ENCODE results near the gene PCYT1B. TPM values are rescaled to one million over a fixed set of nuclear protein-coding genes. Genes with fewer than 3 reads are reported as not detected.

Gene PCYT1B
- total RNA-seq, 2 experiments from 2014 or later = not detected

DNA sequence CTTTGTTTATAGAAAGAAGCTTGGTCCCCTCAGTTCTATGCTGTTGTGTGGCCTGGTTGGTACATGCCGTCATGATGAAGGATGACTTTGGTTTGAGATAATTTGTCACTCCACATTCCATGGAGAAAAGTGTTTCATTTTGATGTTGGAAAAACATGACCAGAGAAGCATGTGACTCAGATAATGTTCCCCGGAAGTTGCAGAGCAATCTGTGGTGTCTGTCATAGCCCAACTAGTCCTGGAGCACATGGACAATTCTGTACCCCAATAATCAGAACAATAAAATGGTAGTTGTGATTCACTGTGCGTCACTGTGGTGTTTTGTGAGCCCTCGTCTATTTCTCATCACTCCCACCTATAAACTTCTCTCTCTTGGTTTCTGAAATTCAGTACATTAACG is 97.0 kb downstream of the PCYT1B start:
- Mint-ChIP-seq H3K9me3 (no peaks in the 10 kb centered on the region), H3K36me3 (ENCODE audit: low read depth) (no peaks in the 10 kb centered on the region), H3K27ac (no peak overlapping the region), H3K27me3 (no peaks in the 10 kb centered on the region), H3K4me1 (no peaks in the 10 kb centered on the region), H3K4me3 (no peak overlapping the region)
- ChIA-PET CTCF (interaction anchor here (0.6 kb wide), 1 partner anchor 1350 kb away, joined by 3 read pairs; no protein-coding TSS in a partner anchor), POLR2A (no interaction called here)
- DNase-seq = no peak

DNA sequence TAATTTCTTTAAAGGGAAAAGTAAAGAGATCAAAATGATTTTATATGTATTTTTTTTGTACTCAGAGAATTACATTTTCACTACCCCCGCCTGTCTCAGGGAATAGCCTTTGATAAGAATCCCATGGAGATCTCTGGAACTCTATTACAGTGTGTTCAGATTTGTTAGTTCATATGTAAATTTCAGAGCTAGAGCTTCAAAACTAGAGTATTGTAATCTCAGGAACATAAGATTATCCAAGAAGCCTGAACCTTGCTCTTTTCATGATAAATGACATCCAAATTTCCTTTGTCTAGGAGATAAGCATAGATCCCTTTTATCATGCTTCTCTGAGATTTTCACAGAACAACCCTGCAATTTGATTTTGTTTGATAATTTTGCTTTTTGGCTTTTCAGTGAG is 99.2 kb downstream of the PCYT1B start:
- H3K27ac Mint-ChIP-seq = no peak overlapping the region
- peaks cover 3% of the 10 kb centered on the region for H3K36me3 Mint-ChIP-seq (ENCODE audit: low read depth)
- CTCF ChIA-PET = interaction anchor here (0.8 to 1.8 kb wide), 3 partner anchors 10 to 196 kb away, joined by 3 to 6 read pairs (median 5); no protein-coding TSS in a partner anchor

DNA sequence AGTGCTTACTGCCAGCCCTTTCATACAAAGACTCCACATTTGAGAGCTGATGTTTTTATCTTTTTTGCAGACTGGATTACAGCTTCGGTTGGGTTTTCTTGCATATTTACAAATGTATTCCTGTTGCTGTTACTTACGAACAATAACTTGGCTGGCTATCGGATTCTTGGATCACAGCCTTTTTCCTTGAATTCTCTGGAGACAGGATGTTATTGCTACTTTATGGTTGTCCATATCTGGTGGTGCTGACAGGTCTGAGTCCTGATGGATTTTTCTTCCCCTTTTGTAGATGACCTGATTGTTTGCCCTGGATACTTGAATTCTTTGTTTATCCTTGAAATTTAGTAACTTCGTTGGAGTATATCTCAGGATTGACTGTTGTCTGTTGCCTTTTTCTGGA is 104.4 kb downstream of the PCYT1B start:
- ChIA-PET POLR2A (no interaction called here), CTCF (no interaction called here)
- H3K4me3 Mint-ChIP-seq = no peak overlapping the region
- no peak overlapping the region for H3K27ac Mint-ChIP-seq
- no peaks in the 10 kb centered on the region for H3K9me3 Mint-ChIP-seq
- H3K36me3 Mint-ChIP-seq (ENCODE audit: low read depth) = peaks cover 14% of the 10 kb centered on the region
- no peaks in the 10 kb centered on the region for H3K27me3 Mint-ChIP-seq
- H3K4me1 Mint-ChIP-seq = no peaks in the 10 kb centered on the region
- DNase-seq = no peak

More for the DNA sequence above, 99.2 kb downstream of the PCYT1B start:
- POLR2A ChIA-PET = no interaction called here
- DNase-seq = no peak
- H3K4me1 Mint-ChIP-seq = no peaks in the 10 kb centered on the region
- H3K9me3 Mint-ChIP-seq = no peaks in the 10 kb centered on the region
- no peak overlapping the region for H3K4me3 Mint-ChIP-seq
- no peaks in the 10 kb centered on the region for H3K27me3 Mint-ChIP-seq

DNA sequence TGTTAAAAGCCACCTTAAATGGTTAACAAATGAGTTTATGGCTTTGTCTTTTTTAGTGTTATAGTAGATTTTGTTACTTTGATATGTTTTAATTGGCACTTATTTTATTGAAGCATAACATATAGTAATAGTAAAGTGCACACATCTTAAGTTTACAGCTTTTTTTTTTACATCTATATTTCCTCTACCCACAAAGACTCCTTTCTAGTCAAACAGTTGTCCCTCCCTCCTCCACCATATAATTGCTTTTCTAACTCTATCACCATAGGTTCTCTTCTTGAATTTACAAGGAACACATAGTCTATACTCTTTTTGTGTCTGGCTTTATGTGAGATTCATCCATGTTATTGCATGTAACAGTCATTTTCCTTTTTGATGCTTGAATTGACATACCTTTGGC is 110.6 kb downstream of the PCYT1B start:
- DNase-seq = no peak
- no peaks in the 10 kb centered on the region for H3K4me1 Mint-ChIP-seq
- peaks cover 28% of the 10 kb centered on the region for H3K36me3 Mint-ChIP-seq (ENCODE audit: low read depth)
- H3K27me3 Mint-ChIP-seq = no peaks in the 10 kb centered on the region
- no peak overlapping the region for H3K27ac Mint-ChIP-seq
- no peak overlapping the region for H3K4me3 Mint-ChIP-seq
- ChIA-PET POLR2A (no interaction called here), CTCF (interaction anchor here (0.6 kb wide), 1 partner anchor 8 kb away, joined by 6 read pairs; no protein-coding TSS in a partner anchor)
- H3K9me3 Mint-ChIP-seq = no peaks in the 10 kb centered on the region

DNA sequence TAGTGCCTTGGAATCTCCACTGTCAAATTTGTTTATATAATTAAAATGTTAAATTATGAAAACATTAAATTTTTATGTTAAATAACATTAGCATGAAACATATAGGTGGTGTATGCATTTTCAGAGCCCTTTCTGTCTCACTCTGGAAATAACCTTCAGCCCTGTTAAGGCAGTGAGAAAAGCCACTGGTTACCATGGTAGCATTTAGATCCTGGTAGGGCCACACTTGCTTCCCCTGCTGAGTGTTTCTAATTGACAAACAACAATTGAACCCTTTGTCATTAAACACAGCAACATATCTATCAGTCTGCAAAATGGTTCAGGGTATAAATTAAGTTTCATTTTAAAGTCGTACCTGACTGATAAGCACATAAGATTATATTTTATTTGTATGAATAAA is 118.5 kb downstream of the PCYT1B start:
- POLR2A ChIA-PET = no interaction called here
- Mint-ChIP-seq H3K36me3 (ENCODE audit: low read depth) (peaks cover 20% of the 10 kb centered on the region), H3K4me3 (no peak overlapping the region), H3K9me3 (no peaks in the 10 kb centered on the region), H3K27me3 (no peaks in the 10 kb centered on the region), H3K4me1 (no peaks in the 10 kb centered on the region), H3K27ac (no peak overlapping the region)
- CTCF ChIA-PET = interaction anchor here (0.6 to 1.0 kb wide), 2 partner anchors 8 to 87 kb away, joined by 3 to 6 read pairs; no protein-coding TSS in a partner anchor
- no peak for DNase-seq

DNA sequence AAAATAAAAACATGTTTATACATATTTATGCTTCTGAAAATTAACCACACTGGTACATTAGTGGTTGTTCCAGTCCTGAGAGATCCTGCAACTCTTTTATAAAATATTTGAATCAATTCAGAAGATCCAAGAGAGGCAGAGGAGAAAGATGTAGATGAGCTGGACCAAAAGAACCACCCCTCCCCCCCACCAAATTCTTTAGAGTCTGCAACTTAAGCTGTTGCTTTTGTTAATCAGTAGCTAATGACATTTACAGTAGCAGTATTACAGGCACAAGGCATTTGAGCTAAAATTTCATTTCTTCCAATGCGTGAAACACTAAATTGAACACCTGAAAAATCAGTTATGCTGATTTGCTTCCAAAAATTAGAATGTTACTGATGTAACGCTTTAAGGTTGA is 120.5 kb downstream of the PCYT1B start:
- ChIA-PET POLR2A (no interaction called here), CTCF (interaction anchor here (0.6 kb wide), 1 partner anchor 563 kb away, joined by 3 read pairs; no protein-coding TSS in a partner anchor)
- no peaks in the 10 kb centered on the region for H3K27me3 Mint-ChIP-seq
- H3K4me1 Mint-ChIP-seq = no peaks in the 10 kb centered on the region
- H3K27ac Mint-ChIP-seq = no peak overlapping the region
- no peaks in the 10 kb centered on the region for H3K9me3 Mint-ChIP-seq
- no peak overlapping the region for H3K4me3 Mint-ChIP-seq
- DNase-seq = no peak
- peaks cover 16% of the 10 kb centered on the region for H3K36me3 Mint-ChIP-seq (ENCODE audit: low read depth)

DNA sequence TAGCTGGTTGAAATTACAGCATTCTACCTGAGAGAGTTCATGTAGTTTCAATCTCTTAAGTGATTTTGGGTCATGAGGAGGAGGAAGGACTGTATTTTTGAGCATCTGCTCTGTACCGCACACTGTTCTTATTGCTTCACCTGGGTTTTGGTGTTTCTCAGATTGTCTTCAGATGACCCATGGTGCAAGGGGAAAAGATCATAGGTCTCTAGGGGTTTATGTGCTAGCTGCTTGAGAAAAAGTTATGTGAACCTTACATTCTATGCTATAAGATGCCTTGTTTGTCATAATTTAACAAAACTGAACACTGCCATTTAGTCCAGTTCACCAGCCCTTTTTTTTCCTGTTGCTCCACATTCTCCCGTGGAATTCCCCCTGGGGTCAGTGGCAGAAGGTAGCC is 121.7 kb downstream of the PCYT1B start:
- H3K4me3 Mint-ChIP-seq = no peak overlapping the region
- CTCF ChIA-PET = no interaction called here
- no peaks in the 10 kb centered on the region for H3K9me3 Mint-ChIP-seq
- H3K27ac Mint-ChIP-seq = no peak overlapping the region
- H3K27me3 Mint-ChIP-seq = no peaks in the 10 kb centered on the region
- POLR2A ChIA-PET = no interaction called here
- peaks cover 11% of the 10 kb centered on the region for H3K36me3 Mint-ChIP-seq (ENCODE audit: low read depth)
- H3K4me1 Mint-ChIP-seq = no peaks in the 10 kb centered on the region
- DNase-seq = no peak

DNA sequence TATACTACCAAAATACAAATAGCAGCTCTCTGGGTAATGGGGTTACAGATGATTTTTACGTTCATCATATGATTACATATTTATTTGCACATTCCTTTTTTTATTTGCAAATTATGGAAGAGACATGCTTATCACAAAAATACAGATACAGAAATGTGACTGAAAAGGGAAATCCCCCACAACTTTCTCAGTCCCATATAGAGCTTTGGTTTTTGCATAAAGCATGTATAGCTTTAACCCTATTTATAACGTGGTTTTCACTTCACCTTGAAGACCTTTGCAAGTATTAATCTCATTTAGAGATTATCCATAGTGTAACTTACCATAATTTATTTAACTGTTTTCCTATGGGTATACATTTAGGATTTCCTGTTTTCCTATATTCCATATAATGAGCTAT is 126.7 kb downstream of the PCYT1B start:
- no peak overlapping the region for H3K4me3 Mint-ChIP-seq
- no peak overlapping the region for H3K27ac Mint-ChIP-seq
- no peak for DNase-seq
- ChIA-PET CTCF (interaction anchor here (1.1 to 1.3 kb wide), 2 partner anchors 28 to 88 kb away, joined by 3 to 4 read pairs; no protein-coding TSS in a partner anchor), POLR2A (no interaction called here)
- H3K27me3 Mint-ChIP-seq = no peaks in the 10 kb centered on the region
- no peaks in the 10 kb centered on the region for H3K4me1 Mint-ChIP-seq
- no peaks in the 10 kb centered on the region for H3K9me3 Mint-ChIP-seq
- peaks cover 5% of the 10 kb centered on the region for H3K36me3 Mint-ChIP-seq (ENCODE audit: low read depth)

DNA sequence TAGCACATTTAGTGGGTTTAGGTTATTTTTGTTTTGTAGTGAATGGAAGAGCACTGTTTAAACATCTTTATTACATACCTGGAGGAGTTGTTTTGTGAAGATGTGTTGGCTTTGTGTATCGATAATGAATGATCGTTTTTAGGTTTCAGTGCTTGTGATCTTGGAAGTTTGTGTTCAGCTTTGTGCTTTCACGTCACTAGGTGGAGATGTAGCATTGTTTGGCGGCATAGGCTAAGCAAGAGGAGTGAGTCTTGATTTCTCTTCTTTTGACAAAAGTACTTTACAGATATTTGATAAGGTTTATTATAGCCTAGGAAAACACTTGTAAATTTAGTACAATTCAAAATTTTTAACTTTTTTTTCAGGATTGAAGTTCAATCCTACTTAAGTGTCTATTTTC is 131.7 kb downstream of the PCYT1B start:
- H3K9me3 Mint-ChIP-seq = no peaks in the 10 kb centered on the region
- ChIA-PET POLR2A (no interaction called here), CTCF (interaction anchor here (1.8 kb wide), 1 partner anchor 17 kb away, joined by 5 read pairs; no protein-coding TSS in a partner anchor)
- no peak overlapping the region for H3K4me3 Mint-ChIP-seq
- no peak for DNase-seq
- H3K36me3 Mint-ChIP-seq (ENCODE audit: low read depth) = peaks cover 11% of the 10 kb centered on the region
- no peaks in the 10 kb centered on the region for H3K27me3 Mint-ChIP-seq
- H3K27ac Mint-ChIP-seq = no peak overlapping the region
- H3K4me1 Mint-ChIP-seq = peaks cover 9% of the 10 kb centered on the region

DNA sequence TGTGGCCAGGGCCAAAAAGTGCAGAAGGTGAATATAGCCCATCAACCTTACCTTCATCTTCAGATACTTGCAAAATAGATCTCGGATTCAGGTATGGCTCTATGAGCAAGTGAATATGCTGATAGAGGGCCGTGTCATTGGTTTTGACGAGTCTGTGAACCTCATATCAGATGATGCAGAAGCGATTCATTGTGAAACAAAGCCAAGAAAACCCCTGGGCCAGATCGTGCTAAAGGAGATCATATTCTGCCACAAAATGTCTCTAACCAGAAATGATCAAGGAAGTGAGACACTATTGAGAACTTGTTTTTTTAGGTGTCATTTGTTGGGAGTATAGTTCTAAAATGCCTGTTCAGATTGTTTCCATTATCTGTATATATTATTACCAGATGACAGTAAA is 133.7 kb downstream of the PCYT1B start:
- H3K27me3 Mint-ChIP-seq = no peaks in the 10 kb centered on the region
- POLR2A ChIA-PET = no interaction called here
- peaks cover 18% of the 10 kb centered on the region for H3K36me3 Mint-ChIP-seq (ENCODE audit: low read depth)
- no peak for DNase-seq
- CTCF ChIA-PET = no interaction called here
- peaks cover 9% of the 10 kb centered on the region for H3K4me1 Mint-ChIP-seq
- H3K4me3 Mint-ChIP-seq = no peak overlapping the region
- no peak overlapping the region for H3K27ac Mint-ChIP-seq
- H3K9me3 Mint-ChIP-seq = no peaks in the 10 kb centered on the region

DNA sequence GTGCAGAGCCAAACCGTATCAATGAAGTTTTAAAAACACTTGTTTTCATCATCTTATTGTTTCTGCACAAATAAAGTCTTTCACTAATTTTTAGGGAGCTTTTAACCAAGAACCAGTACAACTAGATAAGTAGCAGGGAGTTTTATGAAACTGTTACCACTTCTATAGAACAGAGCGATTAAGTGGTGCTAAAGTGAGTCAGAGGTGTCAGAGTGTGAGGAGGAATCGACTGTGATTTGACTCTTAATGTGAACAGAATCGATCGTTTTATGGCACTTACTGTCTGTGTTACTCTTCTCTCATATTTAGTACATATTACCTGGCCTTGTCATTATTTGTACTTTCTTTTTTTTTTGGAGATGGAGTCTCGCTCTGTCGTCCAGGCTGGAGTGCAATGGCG is 138.8 kb downstream of the PCYT1B start:
- ChIA-PET POLR2A (interaction anchor here (0.5 kb wide), 1 partner anchor 13 kb away, joined by 5 read pairs; no protein-coding TSS in a partner anchor), CTCF (no interaction called here)
- Mint-ChIP-seq H3K9me3 (no peaks in the 10 kb centered on the region), H3K36me3 (ENCODE audit: low read depth) (peaks cover 45% of the 10 kb centered on the region), H3K4me3 (no peak overlapping the region), H3K27me3 (no peaks in the 10 kb centered on the region), H3K4me1 (peaks cover 27% of the 10 kb centered on the region), H3K27ac (no peak overlapping the region)
- DNase-seq = no peak

Other genes starting within 250 kb of the PCYT1B start
- gene PDK3, start 182.1 kb downstream of the PCYT1B start, total RNA-seq = 10 to 100 TPM; 28.2 to 31.4 TPM
- gene POLA1, start 46.6 kb upstream of the PCYT1B start, total RNA-seq = 10 to 100 TPM; 36.9 to 37.0 TPM